BLaER1 (cell line): Measurements from ENCODE around the gene CAMLG.
"Not testable (repeated sequence)": the region's sequence is repeated elsewhere in the genome, so short reads cannot be mapped to it uniquely, and the experiment has no call there.

Experiments used
- H3K27ac ChIP-seq: shearing (Covaris generic); formaldehyde crosslinking; 2 replicates; pipeline ENCODE4 v1.8.1; 2022
- H3K27me3 ChIP-seq: shearing (Covaris generic); formaldehyde crosslinking; 2 replicates; pipeline ENCODE4 v1.8.1; 2022
- H3K36me3 ChIP-seq: shearing (Covaris generic); formaldehyde crosslinking; 2 replicates; pipeline ENCODE4 v1.8.1; 2022
- H3K4me1 ChIP-seq: shearing (Covaris generic); formaldehyde crosslinking; 2 replicates; pipeline ENCODE4 v1.8.1; 2022
- H3K4me2 ChIP-seq: shearing (Covaris generic); formaldehyde crosslinking; 2 replicates; pipeline ENCODE4 v1.8.1; 2022
- H3K4me3 ChIP-seq: shearing (Covaris generic); formaldehyde crosslinking; 2 replicates; pipeline ENCODE4 v1.8.1; 2022
- H3K9ac ChIP-seq: shearing (Covaris generic); formaldehyde crosslinking; 2 replicates; pipeline ENCODE4 v1.8.1; 2022
- H3K9me3 ChIP-seq: shearing (Covaris generic); formaldehyde crosslinking; 2 replicates; pipeline ENCODE4 v1.8.1; 2022
- H4K20me1 ChIP-seq: shearing (Covaris generic); formaldehyde crosslinking; 2 replicates; pipeline ENCODE4 v1.8.1; 2022
- Cebpa-rat ChIP-seq: shearing (Covaris generic); IDR thresholded peaks from 2 replicates; pipeline ENCODE4 v1.8.1; 2022

CAMLG gene

DNA sequence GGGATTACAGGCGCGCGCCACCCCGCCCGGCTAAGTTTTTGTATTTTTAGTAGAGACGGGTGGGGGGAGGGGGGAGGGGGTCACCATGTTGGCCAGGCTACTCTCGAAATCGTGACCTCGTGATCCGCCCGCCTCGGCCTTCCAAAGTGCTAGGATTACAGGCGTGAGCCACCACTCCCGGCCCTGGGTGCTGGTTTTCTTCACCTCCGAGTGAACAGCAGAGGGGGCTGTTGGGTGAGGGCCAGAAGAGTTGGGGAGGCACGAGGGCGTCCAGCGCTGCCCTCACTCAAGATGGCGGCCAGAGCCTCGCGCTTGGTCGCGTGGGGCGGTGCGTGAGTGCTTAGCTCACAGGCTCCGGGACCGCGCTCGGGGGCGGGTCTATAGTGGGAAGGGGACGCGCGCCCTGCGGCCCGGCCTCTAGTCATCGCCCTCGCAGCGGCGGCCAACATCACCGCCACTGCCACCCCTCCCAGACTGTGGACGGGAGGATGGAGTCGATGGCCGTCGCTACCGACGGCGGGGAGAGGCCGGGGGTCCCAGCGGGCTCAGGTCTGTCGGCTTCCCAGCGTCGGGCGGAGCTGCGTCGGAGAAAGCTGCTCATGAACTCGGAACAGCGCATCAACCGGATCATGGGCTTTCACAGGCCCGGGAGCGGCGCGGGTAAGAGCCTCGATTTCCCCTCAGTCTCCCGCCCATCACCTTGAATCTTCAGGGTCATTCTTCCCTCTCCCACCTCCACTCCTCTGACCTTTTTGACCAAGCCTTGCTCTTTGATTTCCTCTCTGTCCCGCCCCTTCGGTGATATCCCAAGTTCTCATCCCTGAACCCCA, at the start of gene CAMLG:
TSS of gene CAMLG (plus strand) at position 416 of the 830 bp plus-strand sequence. CDS start at position 489, 73 bp downstream.
- peaks cover 26% of the 10 kb centered on the region for H3K36me3 ChIP-seq
- peaks cover 23% of the 10 kb centered on the region for H3K4me1 ChIP-seq
- H3K9ac ChIP-seq: peak within 1 kb of the TSS; percentile 83
- peak within 1 kb of the TSS; percentile 82 for H3K27ac ChIP-seq
- H3K4me3 ChIP-seq: peak within 1 kb of the TSS; percentile 77
- no peaks in the 10 kb centered on the region for H3K9me3 ChIP-seq
- TF ChIP-seq Cebpa-rat: no peak
- H4K20me1 ChIP-seq: peaks cover 29% of the 10 kb centered on the region; the same call in 1 of the 2 replicates
- no peaks in the 10 kb centered on the region for H3K27me3 ChIP-seq
- peak within 1 kb of the TSS; percentile 90 for H3K4me2 ChIP-seq

DNA sequence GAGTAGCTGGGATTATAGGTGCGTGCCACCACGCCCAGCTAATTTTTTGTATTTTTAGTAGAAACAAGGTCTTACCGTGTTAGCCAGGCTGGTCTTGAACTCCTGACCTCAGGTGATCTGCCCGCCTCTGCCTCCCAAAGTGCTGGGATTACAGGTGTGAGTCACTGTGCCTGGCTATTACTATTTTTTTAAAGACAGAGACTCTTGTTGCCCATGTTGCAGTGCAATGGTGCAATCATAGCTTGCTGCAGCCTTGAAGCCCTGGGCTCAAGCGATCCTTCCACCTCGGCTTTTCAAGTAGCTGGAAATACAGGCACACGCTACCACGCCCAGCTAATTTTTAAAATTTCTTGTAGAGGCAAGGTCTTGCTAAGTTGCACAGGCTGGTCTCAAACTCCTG, 48.2 kb upstream of the CAMLG start:
- H3K27me3 ChIP-seq, H3K4me3 ChIP-seq, H3K27ac ChIP-seq, H3K9ac ChIP-seq, H3K4me2 ChIP-seq, H3K4me1 ChIP-seq, H3K9me3 ChIP-seq, H4K20me1 ChIP-seq: not testable (repeated sequence)
- peaks cover 96% of the 10 kb centered on the region for H3K36me3 ChIP-seq

GRCh38 chr5:134692722-134693121, 45.6 kb upstream of the CAMLG start:
- H3K9me3 ChIP-seq: no peaks in the 10 kb centered on the region
- peaks cover 88% of the 10 kb centered on the region for H3K36me3 ChIP-seq
- H3K27me3 ChIP-seq: no peaks in the 10 kb centered on the region
- H3K4me2 ChIP-seq: no peak overlapping the region
- TF ChIP-seq Cebpa-rat: no peak
- H4K20me1 ChIP-seq: no peaks in the 10 kb centered on the region
- no peaks in the 10 kb centered on the region for H3K4me1 ChIP-seq
- no peak overlapping the region for H3K4me3 ChIP-seq
- no peak overlapping the region for H3K27ac ChIP-seq
- no peak overlapping the region for H3K9ac ChIP-seq

- peaks cover 97% of the 10 kb centered on the region for H3K36me3 ChIP-seq
- TF ChIP-seq Cebpa-rat: no peak
Measured at GRCh38 chr5:134708301-134708700, 30.0 kb upstream of the CAMLG start.

GRCh38 chr5:134714120-134714519, 24.2 kb upstream of the CAMLG start:
- H3K4me3 ChIP-seq: no peak overlapping the region
- no peak overlapping the region for H3K27ac ChIP-seq
- no peak overlapping the region for H3K4me2 ChIP-seq
- no peaks in the 10 kb centered on the region for H3K4me1 ChIP-seq
- H4K20me1 ChIP-seq: no peaks in the 10 kb centered on the region
- no peaks in the 10 kb centered on the region for H3K9me3 ChIP-seq
- H3K27me3 ChIP-seq: no peaks in the 10 kb centered on the region
- H3K9ac ChIP-seq: no peak overlapping the region
- peaks cover 94% of the 10 kb centered on the region for H3K36me3 ChIP-seq
- no peak for TF ChIP-seq Cebpa-rat

More at GRCh38 chr5:134708301-134708700, 30.0 kb upstream of the CAMLG start:
- Histone ChIP-seq H3K4me2 (no peak overlapping the region), H3K27ac (no peak overlapping the region), H3K9me3 (no peaks in the 10 kb centered on the region), H3K9ac (no peak overlapping the region), H3K4me3 (no peak overlapping the region), H3K4me1 (no peaks in the 10 kb centered on the region), H4K20me1 (no peaks in the 10 kb centered on the region), H3K27me3 (no peaks in the 10 kb centered on the region)

GRCh38 chr5:134714541-134714940, 23.8 kb upstream of the CAMLG start:
- Histone ChIP-seq H3K9me3 (no peaks in the 10 kb centered on the region), H3K9ac (no peak overlapping the region), H3K36me3 (peaks cover 94% of the 10 kb centered on the region), H3K4me1 (no peaks in the 10 kb centered on the region), H3K27ac (no peak overlapping the region), H3K4me3 (no peak overlapping the region), H3K4me2 (no peak overlapping the region), H4K20me1 (no peaks in the 10 kb centered on the region), H3K27me3 (no peaks in the 10 kb centered on the region)
- TF ChIP-seq Cebpa-rat: no peak

DNA sequence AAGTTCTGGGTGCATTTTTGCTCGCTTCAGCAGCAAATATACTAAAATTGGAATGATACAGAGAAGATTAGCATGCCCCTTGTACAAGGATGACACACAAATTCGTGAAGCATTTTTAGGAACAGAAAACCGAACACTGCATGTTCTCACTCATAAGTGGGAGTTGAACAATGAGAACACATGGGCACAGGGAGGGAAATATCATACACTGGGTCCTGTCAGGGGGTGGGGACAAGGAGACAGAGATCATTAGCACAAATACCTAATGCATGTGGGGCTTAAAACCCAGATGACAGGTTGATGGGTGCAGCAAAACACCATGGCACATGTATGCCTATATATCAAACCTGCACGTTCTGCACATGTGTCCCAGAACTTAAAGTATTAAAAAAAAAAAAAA, 22.9 kb upstream of the CAMLG start:
- not testable (repeated sequence) for H3K27me3 ChIP-seq, H3K9ac ChIP-seq, H3K4me2 ChIP-seq, H3K4me1 ChIP-seq, H3K27ac ChIP-seq, H3K9me3 ChIP-seq, H4K20me1 ChIP-seq, H3K4me3 ChIP-seq
- peaks cover 94% of the 10 kb centered on the region for H3K36me3 ChIP-seq

DNA sequence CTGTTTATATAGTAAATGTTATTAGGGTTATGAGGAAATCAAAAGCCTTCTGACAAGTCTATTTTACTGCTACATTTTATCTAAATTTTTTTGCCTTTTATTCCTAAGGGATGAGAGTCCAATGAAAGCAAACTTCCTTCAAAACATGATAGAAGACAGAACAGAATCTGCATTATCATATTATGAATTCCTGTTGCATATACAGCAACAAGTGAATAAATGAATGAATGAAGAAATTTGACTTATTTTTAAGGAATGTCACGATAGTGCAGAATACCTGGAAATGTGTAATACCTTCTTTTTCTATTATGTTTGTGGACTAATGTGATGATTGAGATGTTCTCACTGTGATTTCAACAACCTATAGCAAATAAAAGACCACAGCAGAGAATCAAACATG, 13.5 kb upstream of the CAMLG start:
- H4K20me1 ChIP-seq: no peaks in the 10 kb centered on the region
- H3K4me2 ChIP-seq: no peak overlapping the region
- no peak overlapping the region for H3K9ac ChIP-seq
- no peak overlapping the region for H3K4me3 ChIP-seq
- no peaks in the 10 kb centered on the region for H3K4me1 ChIP-seq
- peaks cover 43% of the 10 kb centered on the region for H3K36me3 ChIP-seq
- H3K27me3 ChIP-seq: no peaks in the 10 kb centered on the region
- H3K27ac ChIP-seq: no peak overlapping the region
- TF ChIP-seq Cebpa-rat: no peak
- no peaks in the 10 kb centered on the region for H3K9me3 ChIP-seq

DNA sequence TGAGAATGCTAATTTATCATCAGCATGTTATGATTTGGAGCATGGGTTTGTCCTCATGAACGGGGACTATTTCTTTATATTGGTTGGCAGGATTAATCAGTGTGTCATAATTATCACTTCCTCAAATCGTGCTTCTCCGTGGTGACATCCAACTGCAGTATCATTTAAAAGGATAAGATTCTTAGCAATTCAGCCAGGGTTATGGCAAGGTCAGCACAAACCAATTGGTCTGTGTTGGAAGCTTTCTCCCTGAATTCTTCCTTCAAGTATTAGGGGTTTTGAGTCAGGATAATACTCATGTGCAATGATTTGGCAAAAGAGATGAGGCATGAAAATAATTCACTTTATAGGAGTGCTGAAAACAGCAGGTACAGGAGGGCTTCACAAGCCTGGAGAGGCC, 5.5 kb upstream of the CAMLG start:
- no peak overlapping the region for H3K4me2 ChIP-seq
- no peaks in the 10 kb centered on the region for H4K20me1 ChIP-seq
- H3K9ac ChIP-seq: no peak overlapping the region
- no peak for TF ChIP-seq Cebpa-rat
- H3K4me3 ChIP-seq: no peak overlapping the region
- H3K27me3 ChIP-seq: no peaks in the 10 kb centered on the region
- no peak overlapping the region for H3K27ac ChIP-seq
- no peaks in the 10 kb centered on the region for H3K36me3 ChIP-seq
- 0 out of 2 replicates have a peak, but pooled peaks cover 5% of the 10 kb centered on the region for H3K4me1 ChIP-seq
- no peaks in the 10 kb centered on the region for H3K9me3 ChIP-seq

GRCh38 chr5:134735243-134735642, 3.1 kb upstream of the CAMLG start:
- Histone ChIP-seq H3K36me3 (no peaks in the 10 kb centered on the region), H3K27me3 (no peaks in the 10 kb centered on the region)

More at GRCh38 chr5:134735243-134735642, 3.1 kb upstream of the CAMLG start:
- Histone ChIP-seq H4K20me1 (peaks cover 7% of the 10 kb centered on the region; the same call in 1 of the 2 replicates), H3K4me2 (no peak overlapping the region), H3K27ac (no peak overlapping the region), H3K9ac (no peak overlapping the region), H3K9me3 (no peaks in the 10 kb centered on the region), H3K4me3 (no peak overlapping the region), H3K4me1 (peaks cover 13% of the 10 kb centered on the region)
- peak; percentile 35; the same call in 1 of the 2 replicates for TF ChIP-seq Cebpa-rat
